ENCODE measurements around the gene SH3GL2. TPM values are rescaled to one million over a fixed set of nuclear protein-coding genes. Genes with fewer than 3 reads are reported as not detected.
"Not testable (repeated sequence)": the region's sequence is repeated elsewhere in the genome, so short reads cannot be mapped to it uniquely, and the experiment has no call there.

Gene SH3GL2
- total and polyA plus RNA-seq, 3 experiments from 2014 or later: not detected

GRCh38 chr9:17765131-17765530 lies 186.3 kb downstream of the SH3GL2 start:
- H3K36me3 Mint-ChIP-seq, CTCF ChIA-PET: not testable (repeated sequence)

DNA sequence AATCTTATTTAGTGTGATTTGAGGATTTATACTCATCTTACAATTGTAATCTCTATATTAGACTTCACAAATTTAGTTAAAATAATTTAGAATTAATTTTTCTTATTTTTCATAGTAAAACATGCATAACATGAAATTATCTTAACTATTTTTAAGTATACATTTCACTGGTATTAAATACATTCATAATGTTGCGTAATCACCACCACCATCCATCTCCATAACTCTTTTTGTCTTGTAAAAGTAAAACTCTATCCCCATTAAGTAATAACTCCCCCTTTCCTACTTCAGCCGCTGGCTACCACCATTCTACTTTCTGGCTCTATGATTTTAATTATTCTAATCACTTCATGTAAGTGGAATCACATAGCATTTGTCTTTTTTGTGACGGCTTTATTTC lies 193.4 kb downstream of the SH3GL2 start:
- H3K27ac ChIP-seq (ENCODE audit: low read depth, low read length): no peak overlapping the region
- Mint-ChIP-seq H3K27me3 (no peaks in the 10 kb centered on the region), H3K4me3 (no peak overlapping the region), H3K9me3 (peaks cover 0 to 18% (median 3%) of the 10 kb centered on the region in 5 donors), H3K36me3 (no peaks in the 10 kb centered on the region), H3K27ac (no peak overlapping the region), H3K4me1 (no peaks in the 10 kb centered on the region)
- H3K9me3 ChIP-seq (ENCODE audit: low read length): no peaks in the 10 kb centered on the region
- CTCF ChIA-PET: no interaction called here
- no peaks in the 10 kb centered on the region for H3K27me3 ChIP-seq (ENCODE audit: insufficient read depth, low read length, poor library complexity, severe bottlenecking)
- POLR2A ChIA-PET: no interaction called here
- H3K4me3 ChIP-seq (ENCODE audit: low read length): no peak overlapping the region
- no peak for DNase-seq
- H3K4me1 ChIP-seq (ENCODE audit: insufficient read depth, low read length): no peaks in the 10 kb centered on the region
- H3K36me3 ChIP-seq (ENCODE audit: insufficient read depth, low read length): no peaks in the 10 kb centered on the region

More at GRCh38 chr9:17765131-17765530, 186.3 kb downstream of the SH3GL2 start:
- H3K36me3 ChIP-seq (ENCODE audit: insufficient read depth, low read length); H3K4me3 Mint-ChIP-seq; H3K9me3 Mint-ChIP-seq; H3K4me1 Mint-ChIP-seq; DNase-seq; H3K27ac ChIP-seq (ENCODE audit: low read depth, low read length); H3K27ac Mint-ChIP-seq; H3K4me3 ChIP-seq (ENCODE audit: low read length); POLR2A ChIA-PET; H3K27me3 Mint-ChIP-seq; H3K9me3 ChIP-seq (ENCODE audit: low read length); H3K4me1 ChIP-seq (ENCODE audit: insufficient read depth, low read length); H3K27me3 ChIP-seq (ENCODE audit: insufficient read depth, low read length, poor library complexity, severe bottlenecking): not testable (repeated sequence)

DNA sequence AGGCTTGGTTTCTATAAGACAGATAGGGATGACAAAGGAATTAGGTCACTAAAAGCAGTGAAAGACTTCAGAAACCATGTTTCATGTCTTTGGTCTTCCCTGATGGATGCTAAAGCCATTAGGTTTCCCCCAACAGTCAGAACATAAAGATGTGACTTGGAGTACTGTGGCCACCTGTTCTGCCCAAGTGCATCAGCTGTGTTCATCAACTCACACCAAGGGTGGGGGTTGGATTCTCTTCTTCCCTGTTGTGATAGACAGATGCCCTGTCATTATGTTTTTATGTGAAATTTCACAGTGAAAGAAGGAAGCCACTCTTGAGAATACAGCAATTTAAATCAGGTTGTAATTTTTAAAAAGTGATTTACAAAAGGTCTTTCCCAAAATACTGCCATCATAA lies 196.8 kb downstream of the SH3GL2 start:
- Mint-ChIP-seq H3K36me3 (no peaks in the 10 kb centered on the region), H3K4me3 (no peak overlapping the region), H3K4me1 (no peaks in the 10 kb centered on the region), H3K27ac (no peak overlapping the region), H3K9me3 (peaks cover 2 to 19% (median 5%) of the 10 kb centered on the region in 5 donors), H3K27me3 (no peaks in the 10 kb centered on the region)
- Histone ChIP-seq H3K27ac (ENCODE audit: low read depth, low read length) (no peak overlapping the region), H3K9me3 (ENCODE audit: low read length) (no peaks in the 10 kb centered on the region), H3K27me3 (ENCODE audit: insufficient read depth, low read length, poor library complexity, severe bottlenecking) (no peaks in the 10 kb centered on the region), H3K4me3 (ENCODE audit: low read length) (no peak overlapping the region), H3K4me1 (ENCODE audit: insufficient read depth, low read length) (no peaks in the 10 kb centered on the region), H3K36me3 (ENCODE audit: insufficient read depth, low read length) (no peaks in the 10 kb centered on the region)
- no peak for DNase-seq
- ChIA-PET POLR2A (no interaction called here), CTCF (no interaction called here)

- Mint-ChIP-seq H3K4me1 (no peaks in the 10 kb centered on the region), H3K27ac (no peak overlapping the region), H3K27me3 (no peaks in the 10 kb centered on the region), H3K4me3 (no peak overlapping the region), H3K36me3 (no peaks in the 10 kb centered on the region), H3K9me3 (peaks cover 2 to 19% (median 8%) of the 10 kb centered on the region in 5 donors)
- POLR2A ChIA-PET: no interaction called here
- CTCF ChIA-PET: no interaction called here
- H3K4me3 ChIP-seq (ENCODE audit: low read length): no peak overlapping the region
- H3K27me3 ChIP-seq (ENCODE audit: insufficient read depth, low read length, poor library complexity, severe bottlenecking): no peaks in the 10 kb centered on the region
- H3K9me3 ChIP-seq (ENCODE audit: low read length): no peaks in the 10 kb centered on the region
- no peaks in the 10 kb centered on the region for H3K4me1 ChIP-seq (ENCODE audit: insufficient read depth, low read length)
- no peaks in the 10 kb centered on the region for H3K36me3 ChIP-seq (ENCODE audit: insufficient read depth, low read length)
- H3K27ac ChIP-seq (ENCODE audit: low read depth, low read length): no peak overlapping the region
- no peak for DNase-seq
Measured at GRCh38 chr9:17776735-17777134, 197.9 kb downstream of the SH3GL2 start.

- no peaks in the 10 kb centered on the region for H3K4me1 Mint-ChIP-seq
- CTCF ChIA-PET: no interaction called here
- Histone ChIP-seq H3K4me3 (ENCODE audit: low read length) (no peak overlapping the region), H3K27ac (ENCODE audit: low read depth, low read length) (no peak overlapping the region), H3K4me1 (ENCODE audit: insufficient read depth, low read length) (no peaks in the 10 kb centered on the region), H3K27me3 (ENCODE audit: insufficient read depth, low read length, poor library complexity, severe bottlenecking) (no peaks in the 10 kb centered on the region), H3K9me3 (ENCODE audit: low read length) (no peaks in the 10 kb centered on the region), H3K36me3 (ENCODE audit: insufficient read depth, low read length) (no peaks in the 10 kb centered on the region)
- no peaks in the 10 kb centered on the region for H3K36me3 Mint-ChIP-seq
- H3K27ac Mint-ChIP-seq: no peak overlapping the region
- peaks cover 6 to 19% (median 10%) of the 10 kb centered on the region in 5 donors for H3K9me3 Mint-ChIP-seq
- DNase-seq: no peak
- POLR2A ChIA-PET: no interaction called here
- H3K27me3 Mint-ChIP-seq: no peaks in the 10 kb centered on the region
- H3K4me3 Mint-ChIP-seq: no peak overlapping the region
Measured at GRCh38 chr9:17777465-17777864, 198.6 kb downstream of the SH3GL2 start.

DNA sequence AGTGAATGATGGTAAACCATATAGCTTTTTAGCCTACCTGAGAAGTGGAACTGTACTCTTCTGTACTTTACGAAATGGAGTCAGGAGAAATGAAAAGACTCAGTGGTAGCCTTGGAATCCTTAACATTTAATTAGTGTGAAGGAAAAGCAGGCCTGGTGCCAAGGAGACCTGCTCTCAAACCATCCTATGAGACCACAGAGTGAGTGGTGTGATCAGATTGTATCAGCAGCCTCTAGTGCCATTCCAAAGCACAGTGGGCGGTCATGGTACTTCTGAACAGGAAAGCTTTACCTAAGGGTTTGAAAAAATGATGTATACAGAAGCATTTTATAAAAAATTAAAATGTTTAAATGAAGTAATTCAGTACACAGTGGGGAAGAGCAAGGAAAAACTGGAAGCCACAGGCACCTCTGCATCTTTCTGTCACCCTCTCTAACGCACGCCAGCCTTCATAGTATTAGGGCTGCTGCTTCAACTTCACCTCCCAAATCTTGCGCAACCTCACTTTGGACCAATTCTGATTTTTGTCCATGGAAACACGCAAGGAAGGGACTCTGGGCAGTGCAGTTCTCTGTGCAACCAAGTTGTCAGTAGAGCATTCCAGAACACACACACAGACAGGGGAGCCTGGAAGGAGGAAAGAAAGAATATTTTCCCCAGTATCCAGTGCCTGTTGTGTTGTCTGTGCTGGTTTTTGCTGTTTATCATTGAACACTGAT lies 203.7 kb downstream of the SH3GL2 start:
- Mint-ChIP-seq H3K4me1 (no peaks in the 10 kb centered on the region), H3K4me3 (no peak overlapping the region), H3K36me3 (no peaks in the 10 kb centered on the region), H3K27ac (no peak overlapping the region), H3K27me3 (no peaks in the 10 kb centered on the region), H3K9me3 (peaks cover 4 to 15% (median 10%) of the 10 kb centered on the region in 5 donors)
- Histone ChIP-seq H3K36me3 (ENCODE audit: insufficient read depth, low read length) (no peaks in the 10 kb centered on the region), H3K27me3 (ENCODE audit: insufficient read depth, low read length, poor library complexity, severe bottlenecking) (no peaks in the 10 kb centered on the region), H3K9me3 (ENCODE audit: low read length) (no peaks in the 10 kb centered on the region), H3K27ac (ENCODE audit: low read depth, low read length) (no peak overlapping the region), H3K4me3 (ENCODE audit: low read length) (no peak overlapping the region), H3K4me1 (ENCODE audit: insufficient read depth, low read length) (no peaks in the 10 kb centered on the region)
- ChIA-PET CTCF (no interaction called here), POLR2A (no interaction called here)
- DNase-seq: no peak

DNA sequence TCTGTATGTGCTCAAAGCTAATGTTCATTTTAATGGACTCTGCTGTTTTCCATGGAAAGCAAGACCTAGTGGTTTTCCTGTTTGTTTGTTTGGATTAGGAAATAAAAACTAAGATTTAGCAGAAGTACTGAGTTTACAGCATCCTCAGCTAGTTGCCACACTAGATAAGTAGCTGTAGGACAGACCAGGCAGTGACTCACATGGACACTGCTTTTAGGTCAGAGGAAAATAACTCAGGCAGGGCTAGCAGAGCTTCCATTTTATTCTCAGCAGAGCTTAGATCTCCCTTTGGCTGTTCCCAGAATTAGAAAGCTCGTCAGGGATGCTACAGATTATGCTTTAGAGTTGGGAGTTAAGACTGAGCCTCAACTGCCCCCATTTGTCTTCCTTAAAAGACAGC lies 204.4 kb downstream of the SH3GL2 start:
- Histone ChIP-seq H3K4me3 (ENCODE audit: low read length) (no peak overlapping the region), H3K36me3 (ENCODE audit: insufficient read depth, low read length) (no peaks in the 10 kb centered on the region), H3K27me3 (ENCODE audit: insufficient read depth, low read length, poor library complexity, severe bottlenecking) (no peaks in the 10 kb centered on the region), H3K4me1 (ENCODE audit: insufficient read depth, low read length) (no peaks in the 10 kb centered on the region), H3K9me3 (ENCODE audit: low read length) (no peaks in the 10 kb centered on the region), H3K27ac (ENCODE audit: low read depth, low read length) (no peak overlapping the region)
- H3K9me3 Mint-ChIP-seq: peaks cover 4 to 14% (median 9%) of the 10 kb centered on the region in 5 donors
- POLR2A ChIA-PET: no interaction called here
- no peaks in the 10 kb centered on the region for H3K27me3 Mint-ChIP-seq
- H3K27ac Mint-ChIP-seq: no peak overlapping the region
- no peaks in the 10 kb centered on the region for H3K36me3 Mint-ChIP-seq
- DNase-seq: no peak
- H3K4me3 Mint-ChIP-seq: no peak overlapping the region
- CTCF ChIA-PET: no interaction called here
- no peaks in the 10 kb centered on the region for H3K4me1 Mint-ChIP-seq

DNA sequence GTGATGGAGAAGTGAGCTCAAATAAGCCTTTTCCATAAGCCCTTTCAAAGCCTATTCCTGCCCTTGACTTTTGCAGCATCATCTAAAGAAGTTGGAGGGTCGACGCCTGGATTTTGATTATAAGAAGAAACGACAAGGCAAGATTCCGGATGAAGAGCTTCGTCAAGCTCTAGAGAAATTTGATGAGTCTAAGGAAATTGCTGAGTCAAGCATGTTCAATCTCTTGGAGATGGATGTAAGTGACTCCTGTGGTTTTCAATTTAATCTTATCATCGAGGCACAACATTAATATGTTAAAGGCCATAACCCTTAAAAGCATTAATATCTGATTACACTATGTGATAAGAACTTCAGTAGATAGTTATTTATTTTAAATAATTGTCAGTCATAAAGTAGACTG lies 210.4 kb downstream of the SH3GL2 start:
- ChIA-PET POLR2A (no interaction called here), CTCF (no interaction called here)
- Mint-ChIP-seq H3K9me3 (peaks cover 0 to 6% (median 2%) of the 10 kb centered on the region in 5 donors), H3K4me3 (no peak overlapping the region), H3K27ac (no peak overlapping the region), H3K36me3 (no peaks in the 10 kb centered on the region), H3K4me1 (no peaks in the 10 kb centered on the region), H3K27me3 (no peaks in the 10 kb centered on the region)
- Histone ChIP-seq H3K4me1 (ENCODE audit: insufficient read depth, low read length) (no peaks in the 10 kb centered on the region), H3K9me3 (ENCODE audit: low read length) (no peaks in the 10 kb centered on the region), H3K36me3 (ENCODE audit: insufficient read depth, low read length) (no peaks in the 10 kb centered on the region), H3K27me3 (ENCODE audit: insufficient read depth, low read length, poor library complexity, severe bottlenecking) (no peaks in the 10 kb centered on the region), H3K4me3 (ENCODE audit: low read length) (no peak overlapping the region), H3K27ac (ENCODE audit: low read depth, low read length) (no peak overlapping the region)
- no peak for DNase-seq

Data from CD8-positive, alpha-beta memory T cell (primary cell).